Measurements from ENCODE around the gene STX8.

Gene STX8

DNA sequence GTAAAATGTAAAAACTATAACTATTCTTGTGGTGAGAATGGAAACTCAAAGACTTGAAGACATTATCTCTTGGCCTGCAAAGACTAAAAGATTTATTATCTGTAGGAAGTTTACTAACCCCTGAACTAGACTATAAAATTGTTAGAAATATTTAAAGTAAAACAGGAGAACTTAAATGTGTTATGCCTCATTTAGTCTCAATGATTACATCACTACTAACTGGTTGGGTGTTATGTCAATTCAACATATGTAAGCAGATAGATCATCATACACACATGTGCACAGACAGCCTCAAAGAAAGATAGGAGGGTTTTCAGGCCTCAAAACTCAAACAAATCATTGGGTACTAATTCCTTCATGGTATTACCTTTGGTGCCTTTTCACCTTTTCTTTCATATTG, 7.6 kb downstream of the STX8 start:
- no peak for TF ChIP-seq FOXP2 (optimal IDR thresholded peaks at IDR 0.05; ENCODE audit: borderline replicate concordance, extremely low read depth, extremely low read length, insufficient read depth)

DNA sequence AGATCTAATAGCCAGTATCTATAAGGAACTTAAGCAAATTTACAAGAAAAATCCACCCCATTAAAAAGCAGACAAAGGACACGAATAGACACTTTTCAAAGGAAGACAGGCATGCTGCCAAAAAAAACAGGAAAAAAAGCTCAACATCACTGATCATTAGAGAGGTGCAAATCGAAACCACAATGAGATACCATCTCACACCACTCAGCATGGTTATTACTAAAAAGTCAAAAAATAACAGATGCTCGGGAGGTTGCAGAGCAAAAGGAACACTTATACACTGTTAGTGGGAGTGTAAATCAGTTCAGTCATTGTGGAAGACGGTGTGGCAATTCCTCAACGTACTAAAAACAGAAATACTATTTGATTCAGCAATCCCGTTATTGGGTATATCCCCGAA, 9.6 kb downstream of the STX8 start:
- no peak for TF ChIP-seq POLR2AphosphoS5 (IDR thresholded peaks at IDR 0.05; ENCODE audit: low read depth, low read length)
- TF ChIP-seq FOXP2 (optimal IDR thresholded peaks at IDR 0.05; ENCODE audit: borderline replicate concordance, extremely low read depth, extremely low read length, insufficient read depth) = no peak
- TF ChIP-seq TAF1 (IDR thresholded peaks at IDR 0.05; ENCODE audit: borderline replicate concordance, insufficient read depth, low read length) = no peak
- no peak for TF ChIP-seq REST (IDR thresholded peaks at IDR 0.05; ENCODE audit: insufficient read depth in 1 of 2, low read depth in 2 of 2, low read length in 2 of 2)
- TF ChIP-seq SIN3A (IDR thresholded peaks at IDR 0.05; ENCODE audit: borderline replicate concordance, insufficient read depth, low read length) = no peak

- TF ChIP-seq REST (IDR thresholded peaks at IDR 0.05; ENCODE audit: insufficient read depth in 1 of 2, low read depth in 2 of 2, low read length in 2 of 2) (no peak), TAF1 (IDR thresholded peaks at IDR 0.05; ENCODE audit: borderline replicate concordance, insufficient read depth, low read length) (no peak), POLR2AphosphoS5 (IDR thresholded peaks at IDR 0.05; ENCODE audit: low read depth, low read length) (no peak), SIN3A (IDR thresholded peaks at IDR 0.05; ENCODE audit: borderline replicate concordance, insufficient read depth, low read length) (no peak), FOXP2 (optimal IDR thresholded peaks at IDR 0.05; ENCODE audit: borderline replicate concordance, extremely low read depth, extremely low read length, insufficient read depth) (no peak)
Observed at GRCh38 chr17:9564104-9564503, 11.5 kb downstream of the STX8 start.

DNA sequence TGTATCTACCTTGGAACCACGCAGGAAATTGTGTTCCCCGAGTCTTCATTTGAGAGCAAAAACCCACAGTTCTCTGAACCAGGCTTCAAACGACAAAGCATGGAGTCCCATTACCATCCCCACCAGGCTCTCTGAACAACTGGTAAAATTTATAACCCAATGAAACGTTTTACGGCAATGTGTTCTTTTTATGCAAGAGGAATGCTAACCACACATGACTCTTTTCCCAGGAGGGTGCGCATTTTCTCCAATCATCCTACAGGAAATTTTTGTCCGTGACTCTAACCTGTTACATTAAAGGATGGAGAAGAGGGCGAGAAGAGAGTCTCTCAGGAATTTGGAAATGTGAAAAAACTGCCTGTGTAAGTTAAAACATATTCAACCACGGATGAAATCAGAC, 17.8 kb downstream of the STX8 start:
- TF ChIP-seq FOXP2 (optimal IDR thresholded peaks at IDR 0.05; ENCODE audit: borderline replicate concordance, extremely low read depth, extremely low read length, insufficient read depth) (no peak), REST (IDR thresholded peaks at IDR 0.05; ENCODE audit: insufficient read depth in 1 of 2, low read depth in 2 of 2, low read length in 2 of 2) (no peak), SIN3A (IDR thresholded peaks at IDR 0.05; ENCODE audit: borderline replicate concordance, insufficient read depth, low read length) (no peak), POLR2AphosphoS5 (IDR thresholded peaks at IDR 0.05; ENCODE audit: low read depth, low read length) (no peak), TAF1 (IDR thresholded peaks at IDR 0.05; ENCODE audit: borderline replicate concordance, insufficient read depth, low read length) (no peak)

DNA sequence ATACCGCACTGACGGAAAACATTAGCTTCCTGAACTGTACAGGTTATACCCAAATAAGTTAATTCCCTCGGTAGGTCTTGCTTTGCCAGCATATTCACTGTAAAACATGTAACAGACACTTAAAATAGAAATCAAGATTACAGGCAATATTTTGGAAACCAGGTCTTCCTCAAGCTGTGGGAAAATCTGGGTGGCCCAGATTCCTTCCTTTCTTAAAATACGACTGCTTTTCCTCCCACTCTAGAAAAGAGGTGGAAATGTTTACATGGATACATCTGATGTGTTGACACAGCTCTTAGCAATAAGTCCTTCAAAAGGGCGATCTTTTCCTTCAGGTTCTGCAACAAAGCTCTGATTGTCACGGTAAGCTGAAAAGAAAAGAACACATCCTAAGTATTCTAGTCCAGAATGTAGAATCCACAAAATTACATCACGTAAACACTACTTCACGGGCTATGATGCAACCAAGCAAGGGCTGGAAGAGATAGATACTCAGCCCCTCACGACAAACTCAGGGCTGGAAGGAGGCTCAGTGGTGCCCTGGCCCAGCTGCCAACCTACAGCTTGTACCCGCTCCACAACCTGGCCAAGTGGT, 18.4 kb downstream of the STX8 start:
- TF ChIP-seq POLR2AphosphoS5 (IDR thresholded peaks at IDR 0.05; ENCODE audit: low read depth, low read length) = no peak
- no peak for TF ChIP-seq REST (IDR thresholded peaks at IDR 0.05; ENCODE audit: insufficient read depth in 1 of 2, low read depth in 2 of 2, low read length in 2 of 2)
- TF ChIP-seq FOXP2 (optimal IDR thresholded peaks at IDR 0.05; ENCODE audit: borderline replicate concordance, extremely low read depth, extremely low read length, insufficient read depth) = no peak
- no peak for TF ChIP-seq TAF1 (IDR thresholded peaks at IDR 0.05; ENCODE audit: borderline replicate concordance, insufficient read depth, low read length)
- no peak for TF ChIP-seq SIN3A (IDR thresholded peaks at IDR 0.05; ENCODE audit: borderline replicate concordance, insufficient read depth, low read length)
